GM12878 (cell line): Measurements from ENCODE around the gene WDR59. TPM values are rescaled to one million over a fixed set of nuclear protein-coding genes. Genes with fewer than 3 reads are reported as not detected.

Source experiments
- ATAC-seq: fragments of 200-7000 bp; cut with Tn5 transposase; 3 replicates; pipeline ENCODE4 v1.9.1; 2020; ENCODE audit warnings: mild to moderate bottlenecking, moderate library complexity
- BruUV-seq: library from RNA; stranded (reverse); fragments of 400-500 nt; replicated peaks from 2 replicates; lab custom pipeline; 2021; lab: Mats Ljungman, UMichigan
- CTCF ChIA-PET: fragments of 300-600 bp; sonication (Branson Sonifier 250); formaldehyde crosslinking; extraction: SDS; loops from one replicate; lab custom pipeline; 2021; ENCODE audit warnings: inconsistent platforms; lab: Yijun Ruan, JAX
- POLR2A ChIA-PET: fragments of 350-600 bp; formaldehyde crosslinking; extraction: SDS; loops from one replicate; lab custom pipeline; 2021; ENCODE audit warnings: inconsistent platforms; lab: Charles Lee
- RAD21 ChIA-PET: fragments of 300-600 bp; sonication (Branson Sonifier 250); formaldehyde crosslinking; loops from one replicate; lab custom pipeline; 2023; ENCODE audit warnings: antibody characterized with exemption; ENCODE audit not compliant: unreplicated experiment; lab: Charles Lee
- SMC1A ChIA-PET: fragments of 300-600 bp; sonication (Branson Sonifier 250); formaldehyde crosslinking; loops from one replicate; lab custom pipeline; 2023; ENCODE audit not compliant: unreplicated experiment, uncharacterized antibody; lab: Charles Lee
- DNase-seq: peaks from one replicate; pipeline ENCODE4 v3.0.0-alpha.2; 2011; ENCODE audit warnings: low read depth, low spot score
- FAIRE-seq: peaks from 3 replicates; lab custom pipeline; 2011; peaks lifted over from hg19 to GRCh38; lab: Jason Lieb, UNC
- H2AFZ ChIP-seq: 2 replicates; pipeline ENCODE4 v1.6.0; 2011; ENCODE audit warnings: low read depth, low read length, control low read depth; ENCODE audit not compliant: control insufficient read depth
- H3K27ac ChIP-seq: 2 replicates; pipeline ENCODE4 v1.5.1; 2011; ENCODE audit warnings: control low read depth; ENCODE audit not compliant: control insufficient read depth, insufficient read depth
- H3K27me3 ChIP-seq, 2 experiments: replicated peaks in 1 of 2; 2 replicates each; pipeline versions ENCODE4 v1.6.0 to v1.6.1; 2011; ENCODE audit warnings: low read length in 1 of 2; ENCODE audit not compliant: control insufficient read depth in 2 of 2, insufficient read depth in 2 of 2
- H3K36me3 ChIP-seq, 2 experiments: 2 replicates each; pipeline ENCODE4 v1.5.1; 2011; ENCODE audit warnings: low read length in 1 of 2; ENCODE audit not compliant: control insufficient read depth in 2 of 2, insufficient read depth in 2 of 2
- H3K4me1 ChIP-seq: 2 replicates; pipeline ENCODE4 v1.6.1; 2011; ENCODE audit warnings: mild to moderate bottlenecking, low read length, moderate library complexity, mixed read lengths; ENCODE audit not compliant: control insufficient read depth, insufficient read depth
- H3K4me2 ChIP-seq: 2 replicates; pipeline ENCODE4 v1.6.0; 2011; ENCODE audit warnings: control low read depth; ENCODE audit not compliant: control insufficient read depth, insufficient read depth
- H3K4me3 ChIP-seq: fragments of 200-600 bp; sonication (generic); 2 replicates; pipeline ENCODE4 v1.5.1; 2016
- H3K79me2 ChIP-seq: 2 replicates; pipeline ENCODE4 v1.6.0; 2011; ENCODE audit warnings: low read length; ENCODE audit not compliant: control insufficient read depth, insufficient read depth
- H3K9ac ChIP-seq: 2 replicates; pipeline ENCODE4 v1.8.0; 2011; ENCODE audit warnings: low read length, control low read depth, mixed read lengths; ENCODE audit not compliant: control insufficient read depth, insufficient read depth
- H3K9me3 ChIP-seq: replicated peaks from 3 replicates; pipeline ENCODE4 v1.5.1; 2011; ENCODE audit warnings: mild to moderate bottlenecking, low read length; ENCODE audit not compliant: control insufficient read depth, insufficient read depth
- H4K20me1 ChIP-seq: 2 replicates; pipeline ENCODE4 v1.6.0; 2011; ENCODE audit not compliant: control insufficient read depth, insufficient read depth
- ASH2L ChIP-seq: fragments of 300-600, 200-600 bp; sonication (generic); IDR thresholded peaks from 2 replicates; pipeline ENCODE4 v1.6.1; 2017; ENCODE audit warnings: low read depth, mild to moderate bottlenecking, borderline replicate concordance
- IRF4 ChIP-seq: IDR thresholded peaks from 2 replicates; pipeline ENCODE4 v1.6.1; 2011; ENCODE audit warnings: low read depth, low read length
- NFIC ChIP-seq: IDR thresholded peaks from 2 replicates; pipeline ENCODE4 v1.6.1; 2012; ENCODE audit warnings: low read depth, mild to moderate bottlenecking, inconsistent platforms, low read length, moderate library complexity
- SIN3A ChIP-seq: IDR thresholded peaks from 2 replicates; pipeline ENCODE4 v1.6.1; 2012; ENCODE audit warnings: low read depth, low read length, improper control_type of control experiment
- USF1 ChIP-seq: IDR thresholded peaks from 2 replicates; pipeline ENCODE4 v1.6.1; 2011; ENCODE audit warnings: borderline replicate concordance, low read depth, mild to moderate bottlenecking, moderate library complexity, mixed read lengths, low read length; ENCODE audit not compliant: insufficient read depth; ENCODE audit errors: extremely low read length
- ZBTB40 ChIP-seq: fragments of 450-650 bp; IDR thresholded peaks from 2 replicates; pipeline ENCODE4 v1.6.1; 2016; ENCODE audit warnings: mild to moderate bottlenecking, moderate library complexity, borderline replicate concordance
- ZNF384 ChIP-seq: IDR thresholded peaks from 2 replicates; pipeline ENCODE4 v1.6.1; 2012; ENCODE audit warnings: low read depth, mild to moderate bottlenecking, low read length, improper control_type of control experiment, borderline replicate concordance
- ZNF622 ChIP-seq: fragments of 450-650 bp; IDR thresholded peaks from 2 replicates; pipeline ENCODE4 v1.6.1; 2017; ENCODE audit warnings: mild to moderate bottlenecking, inconsistent platforms
- WGBS: methylation state at CpG from one replicate; pipeline ENCODE4 v1.1.6; 2016; ENCODE audit warnings: low lambda C conversion rate; ENCODE audit not compliant: insufficient replicate concordance, insufficient coverage; ENCODE audit errors: missing lambda C conversion rate; 5-methylcytosine and 5-hydroxymethylcytosine counted together
- in situ Hi-C: fragments of 300-500 bp; cut with MboI; formaldehyde crosslinking; loops from 9 replicates; pipeline ENCODE4 v1.14.3; 2018; ENCODE audit warnings: mixed read lengths
- intact Hi-C: fragments of 100-400 bp; cut with micrococcal nuclease; formaldehyde crosslinking; loops from one replicate; pipeline ENCODE4 v1.14.2; 2022; ENCODE audit not compliant: unreplicated experiment
- polyA plus RNA-seq, 11 experiments: library from polyadenylated mRNA; depleted of rRNA in 4 of 11; unstranded in 6 of 11; stranded (reverse) in 5 of 11; fragments of >200 nt; fragmentation: Nextera tagmentation in 4 of 11; fragmentation: Illumina TruSeq in 1 of 11; extraction: Ambion mirVana in 4 of 11; extraction: Trizol in 1 of 11; gene quantifications; 1 replicate in 1 of 11; 2 replicates in 10 of 11; pipeline versions ENCODE4 v1.2.1 to v1.2.3, GENCODE V29; 2011 to 2016; ENCODE audit warnings: inconsistent platforms in 2 of 11, missing spikeins in 2 of 11, low read depth in 1 of 11
- total RNA-seq, 4 experiments: library from RNA; depleted of rRNA in 3 of 4; stranded (reverse); fragments of >200 nt in 3 of 4; fragmentation: Illumina TruSeq in 1 of 4; extraction: Trizol in 1 of 4; gene quantifications; 2 replicates each; pipeline versions ENCODE4 v1.2.1 to v1.2.3, GENCODE V29; 2013 to 2021
- TF ChIP-seq, protein P1 (sequence below): fragments of 450-650 bp; IDR thresholded peaks from 2 replicates; pipeline ENCODE4 v1.6.1; 2017; ENCODE audit warnings: borderline replicate concordance
- TF ChIP-seq, protein P2 (sequence below): IDR thresholded peaks from 2 replicates; pipeline ENCODE4 v1.6.1; 2011; ENCODE audit warnings: borderline replicate concordance, low read depth, mild to moderate bottlenecking, moderate library complexity, low read length; ENCODE audit not compliant: insufficient read depth, poor library complexity, severe bottlenecking
- TF ChIP-seq, protein P3 (sequence below): fragments of 450-650 bp; IDR thresholded peaks from 2 replicates; pipeline ENCODE4 v1.6.1; 2017; ENCODE audit warnings: mild to moderate bottlenecking, moderate library complexity

Gene WDR59
- total and polyA plus RNA-seq, 10 of the 15 experiments (the other 5 are each of a cell fraction or from before 2014, with no cell fraction given): 9.7 to 78.4 (median 24.5) TPM

GRCh38 chr16:74903120-74903519, 81.8 kb downstream of the WDR59 start:
- Histone ChIP-seq H2AFZ (no peak overlapping the region), H3K4me3 (no peak overlapping the region), H3K9me3 (no peaks in the 10 kb centered on the region; the same call in 2 of the 3 replicates), H3K36me3 (0 out of 4 replicates have a peak, but pooled peaks cover 0 to 3% of the 10 kb centered on the region in 2 experiments), H3K27me3 (no peaks in the 10 kb centered on the region), H3K4me2 (no peak overlapping the region), H3K27ac (no peak overlapping the region), H3K4me1 (no peaks in the 10 kb centered on the region), H3K79me2 (no peaks in the 10 kb centered on the region), H4K20me1 (no peaks in the 10 kb centered on the region), H3K9ac (no peak overlapping the region)
- CTCF ChIA-PET: no interaction called here
- no TSS peak for BruUV-seq
- POLR2A ChIA-PET: no interaction called here
- in situ Hi-C loops: no loop called here
- SMC1A ChIA-PET: interaction anchor here (0.9 kb wide), 1 partner anchor 17 kb away, joined by 3 read pairs; no protein-coding TSS in a partner anchor
- DNase-seq (no peak), FAIRE-seq (no peak), ATAC-seq (no peak)
- 100% methylated on average over 1 of the region's 1 CpG for WGBS
- intact Hi-C loops: no loop called here
- RAD21 ChIA-PET: no interaction called here
- TF ChIP-seq, protein P1, sequence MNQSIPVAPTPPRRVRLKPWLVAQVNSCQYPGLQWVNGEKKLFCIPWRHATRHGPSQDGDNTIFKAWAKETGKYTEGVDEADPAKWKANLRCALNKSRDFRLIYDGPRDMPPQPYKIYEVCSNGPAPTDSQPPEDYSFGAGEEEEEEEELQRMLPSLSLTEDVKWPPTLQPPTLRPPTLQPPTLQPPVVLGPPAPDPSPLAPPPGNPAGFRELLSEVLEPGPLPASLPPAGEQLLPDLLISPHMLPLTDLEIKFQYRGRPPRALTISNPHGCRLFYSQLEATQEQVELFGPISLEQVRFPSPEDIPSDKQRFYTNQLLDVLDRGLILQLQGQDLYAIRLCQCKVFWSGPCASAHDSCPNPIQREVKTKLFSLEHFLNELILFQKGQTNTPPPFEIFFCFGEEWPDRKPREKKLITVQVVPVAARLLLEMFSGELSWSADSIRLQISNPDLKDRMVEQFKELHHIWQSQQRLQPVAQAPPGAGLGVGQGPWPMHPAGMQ: no peak
- TF ChIP-seq ZNF384 (no peak), ZNF622 (no peak), ZBTB40 (no peak), IRF4 (no peak), USF1 (no peak), NFIC (no peak), SIN3A (no peak), ASH2L (no peak)
- TF ChIP-seq, protein P2, sequence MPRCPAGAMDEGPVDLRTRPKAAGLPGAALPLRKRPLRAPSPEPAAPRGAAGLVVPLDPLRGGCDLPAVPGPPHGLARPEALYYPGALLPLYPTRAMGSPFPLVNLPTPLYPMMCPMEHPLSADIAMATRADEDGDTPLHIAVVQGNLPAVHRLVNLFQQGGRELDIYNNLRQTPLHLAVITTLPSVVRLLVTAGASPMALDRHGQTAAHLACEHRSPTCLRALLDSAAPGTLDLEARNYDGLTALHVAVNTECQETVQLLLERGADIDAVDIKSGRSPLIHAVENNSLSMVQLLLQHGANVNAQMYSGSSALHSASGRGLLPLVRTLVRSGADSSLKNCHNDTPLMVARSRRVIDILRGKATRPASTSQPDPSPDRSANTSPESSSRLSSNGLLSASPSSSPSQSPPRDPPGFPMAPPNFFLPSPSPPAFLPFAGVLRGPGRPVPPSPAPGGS: no peak
- TF ChIP-seq, protein P3, sequence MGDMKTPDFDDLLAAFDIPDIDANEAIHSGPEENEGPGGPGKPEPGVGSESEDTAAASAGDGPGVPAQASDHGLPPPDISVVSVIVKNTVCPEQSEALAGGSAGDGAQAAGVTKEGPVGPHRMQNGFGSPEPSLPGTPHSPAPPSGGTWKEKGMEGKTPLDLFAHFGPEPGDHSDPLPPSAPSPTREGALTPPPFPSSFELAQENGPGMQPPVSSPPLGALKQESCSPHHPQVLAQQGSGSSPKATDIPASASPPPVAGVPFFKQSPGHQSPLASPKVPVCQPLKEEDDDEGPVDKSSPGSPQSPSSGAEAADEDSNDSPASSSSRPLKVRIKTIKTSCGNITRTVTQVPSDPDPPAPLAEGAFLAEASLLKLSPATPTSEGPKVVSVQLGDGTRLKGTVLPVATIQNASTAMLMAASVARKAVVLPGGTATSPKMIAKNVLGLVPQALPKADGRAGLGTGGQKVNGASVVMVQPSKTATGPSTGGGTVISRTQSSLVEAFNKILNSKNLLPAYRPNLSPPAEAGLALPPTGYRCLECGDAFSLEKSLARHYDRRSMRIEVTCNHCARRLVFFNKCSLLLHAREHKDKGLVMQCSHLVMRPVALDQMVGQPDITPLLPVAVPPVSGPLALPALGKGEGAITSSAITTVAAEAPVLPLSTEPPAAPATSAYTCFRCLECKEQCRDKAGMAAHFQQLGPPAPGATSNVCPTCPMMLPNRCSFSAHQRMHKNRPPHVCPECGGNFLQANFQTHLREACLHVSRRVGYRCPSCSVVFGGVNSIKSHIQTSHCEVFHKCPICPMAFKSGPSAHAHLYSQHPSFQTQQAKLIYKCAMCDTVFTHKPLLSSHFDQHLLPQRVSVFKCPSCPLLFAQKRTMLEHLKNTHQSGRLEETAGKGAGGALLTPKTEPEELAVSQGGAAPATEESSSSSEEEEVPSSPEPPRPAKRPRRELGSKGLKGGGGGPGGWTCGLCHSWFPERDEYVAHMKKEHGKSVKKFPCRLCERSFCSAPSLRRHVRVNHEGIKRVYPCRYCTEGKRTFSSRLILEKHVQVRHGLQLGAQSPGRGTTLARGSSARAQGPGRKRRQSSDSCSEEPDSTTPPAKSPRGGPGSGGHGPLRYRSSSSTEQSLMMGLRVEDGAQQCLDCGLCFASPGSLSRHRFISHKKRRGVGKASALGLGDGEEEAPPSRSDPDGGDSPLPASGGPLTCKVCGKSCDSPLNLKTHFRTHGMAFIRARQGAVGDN: no peak
